ENCODE results near the gene SHROOM3.

Gene SHROOM3

DNA sequence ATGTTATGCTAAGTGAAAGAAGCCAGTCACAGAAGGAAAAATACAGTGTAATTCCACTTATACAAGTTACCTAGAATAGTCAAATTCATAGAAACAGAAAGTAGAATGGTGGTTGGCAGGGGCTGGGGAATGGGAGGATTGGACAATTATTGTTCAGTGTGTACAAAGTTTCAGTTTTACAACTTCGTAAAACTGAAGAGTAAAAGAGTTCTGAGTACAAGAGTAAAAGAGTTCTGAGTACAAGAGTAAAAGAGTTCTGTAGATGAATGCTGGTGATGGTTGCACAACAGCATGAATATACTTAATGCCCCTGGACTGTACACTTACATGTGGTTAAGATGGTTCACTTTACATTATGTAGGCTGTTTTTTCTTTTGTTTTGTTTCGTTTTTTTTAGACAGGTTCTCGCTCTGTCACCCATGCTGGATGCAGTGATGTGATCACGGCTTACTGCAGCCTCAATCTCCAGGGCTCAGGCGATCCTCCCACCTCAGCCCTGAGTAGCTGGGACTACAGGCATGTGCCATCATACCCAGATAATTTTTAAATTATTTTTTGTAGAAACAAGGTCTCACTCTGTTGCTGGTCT lies 232.0 kb downstream of the SHROOM3 start:
- DNase-seq = no peak

DNA sequence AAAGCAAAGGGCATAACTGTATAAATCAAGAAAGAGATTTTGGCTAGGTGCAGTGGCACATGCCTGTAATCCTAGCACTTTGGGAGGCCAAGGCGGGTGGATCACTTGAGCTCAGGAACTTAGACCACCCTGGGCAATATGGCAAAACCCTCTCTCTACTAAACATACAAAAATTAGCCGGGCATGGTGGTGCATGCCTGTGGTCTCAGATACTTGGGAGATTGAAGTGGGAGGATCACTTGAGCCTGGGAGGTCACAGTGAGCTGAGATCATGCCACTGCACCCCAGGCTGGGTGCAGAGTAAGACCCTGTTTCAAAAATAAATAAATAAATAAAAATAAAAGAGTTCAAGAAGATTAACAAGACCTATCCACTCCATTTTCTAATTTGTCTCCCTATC lies 235.6 kb downstream of the SHROOM3 start:
- no peak for DNase-seq

DNA sequence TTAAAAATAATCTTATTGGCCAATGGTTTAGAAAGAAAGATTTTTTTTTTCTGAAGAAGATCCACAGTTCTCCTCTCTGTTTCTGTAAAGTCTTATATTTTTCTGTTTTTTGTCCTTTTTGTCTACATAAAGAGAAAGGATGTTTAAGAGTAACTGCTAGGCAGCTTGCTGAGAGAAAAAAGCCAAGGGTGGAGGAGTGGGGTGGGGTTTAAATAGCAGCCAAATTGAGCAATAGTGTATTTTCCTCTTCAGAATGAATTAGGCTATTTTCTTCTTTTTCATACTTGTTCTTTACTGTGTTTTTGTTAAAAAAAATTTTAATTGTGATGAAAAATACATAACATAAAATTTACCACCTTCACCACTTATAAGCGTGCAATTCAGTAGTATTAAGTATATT lies 238.3 kb downstream of the SHROOM3 start:
- DNase-seq = no peak

DNA sequence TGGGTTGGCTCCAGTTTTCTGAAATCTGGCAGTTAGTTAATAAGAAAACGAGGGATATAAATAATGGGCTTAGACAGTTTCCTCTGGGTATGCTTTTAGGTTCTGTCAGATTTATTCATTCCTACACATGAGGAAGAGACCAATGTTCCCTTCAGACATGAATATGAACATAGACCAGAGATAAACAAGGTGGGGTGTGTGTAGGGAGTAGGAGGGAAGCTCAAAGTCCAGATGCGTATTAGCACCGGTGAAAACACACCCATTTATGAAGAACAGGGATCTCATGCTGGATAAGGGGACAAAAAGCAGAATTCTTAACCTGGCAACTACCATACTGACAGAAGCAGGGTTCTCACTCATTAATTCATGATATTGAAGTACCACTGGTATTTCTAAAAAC lies 240.0 kb downstream of the SHROOM3 start:
- no peak for DNase-seq

DNA sequence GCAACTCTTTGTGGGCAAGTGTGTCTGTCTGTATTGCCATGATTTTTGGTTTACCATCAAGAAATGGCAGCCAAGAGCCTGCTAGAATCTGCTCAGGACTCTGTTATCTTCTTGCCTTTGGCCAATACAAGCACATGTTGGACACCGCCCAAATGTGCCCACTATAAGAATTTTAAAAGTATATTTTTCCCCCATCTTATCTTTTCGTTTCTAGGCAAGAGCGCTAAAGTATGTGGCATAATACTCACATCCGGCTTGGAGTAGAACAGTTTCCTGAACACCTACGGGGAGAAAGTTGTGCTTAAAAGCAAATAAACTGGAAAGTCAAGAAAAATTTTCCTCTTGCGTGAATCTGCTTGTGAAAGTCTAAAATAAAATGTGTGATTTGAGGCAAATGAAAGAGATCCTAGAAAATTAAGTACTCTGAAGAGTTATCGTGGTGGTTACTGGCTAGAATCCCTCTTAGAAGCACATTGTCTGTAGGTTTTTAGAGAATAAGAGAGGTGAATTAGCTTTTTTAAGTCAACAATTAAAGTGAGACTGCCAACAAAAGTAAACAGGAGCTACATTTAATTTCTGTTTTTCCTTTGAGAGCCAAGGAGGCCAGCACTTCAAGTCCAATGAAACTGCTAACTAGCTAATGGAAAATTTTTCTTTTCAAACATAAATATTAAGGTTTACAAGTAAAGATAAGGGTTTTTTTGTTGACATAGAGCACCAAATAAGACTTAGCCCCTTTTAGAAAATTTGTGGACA lies 242.7 kb downstream of the SHROOM3 start:
- DNase-seq = no peak

DNA sequence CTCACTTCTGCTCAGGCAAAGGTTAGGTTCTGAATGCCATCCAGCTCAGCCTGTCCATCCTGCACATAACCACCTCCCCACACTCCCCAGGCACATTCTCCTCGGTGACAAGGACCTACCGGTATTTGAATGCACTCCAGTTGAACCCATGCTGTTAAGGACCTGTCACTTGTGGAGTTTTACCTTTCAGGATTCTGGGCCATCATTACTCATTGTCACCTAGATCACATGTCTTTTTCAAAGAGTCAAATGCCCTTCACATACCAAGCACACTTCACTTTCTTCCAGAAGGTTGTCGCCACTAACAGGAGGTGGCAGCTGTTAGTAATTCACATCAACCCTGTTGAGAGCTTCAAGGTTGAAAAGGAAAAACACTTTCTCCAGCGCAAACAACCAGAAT lies 244.7 kb downstream of the SHROOM3 start:
- DNase-seq = no peak

DNA sequence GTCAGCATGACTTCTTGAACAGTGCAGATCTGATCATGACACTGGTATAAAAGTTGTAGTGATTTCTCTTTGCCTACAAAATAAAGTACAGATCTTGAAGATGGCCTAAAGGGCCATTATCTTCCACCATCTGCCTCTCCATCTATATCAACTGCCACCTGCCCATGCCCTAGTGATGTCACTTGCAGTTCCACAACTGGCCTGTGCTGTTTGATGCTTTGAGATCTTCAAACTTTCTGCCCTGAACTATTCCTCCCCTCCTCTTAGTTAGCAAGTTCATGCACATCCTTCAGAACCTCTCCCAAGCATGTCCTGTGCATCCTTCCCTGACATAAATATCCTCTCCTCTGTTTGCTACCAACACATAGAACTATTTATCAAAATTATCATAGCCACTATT lies 245.9 kb downstream of the SHROOM3 start:
- no peak for DNase-seq

DNA sequence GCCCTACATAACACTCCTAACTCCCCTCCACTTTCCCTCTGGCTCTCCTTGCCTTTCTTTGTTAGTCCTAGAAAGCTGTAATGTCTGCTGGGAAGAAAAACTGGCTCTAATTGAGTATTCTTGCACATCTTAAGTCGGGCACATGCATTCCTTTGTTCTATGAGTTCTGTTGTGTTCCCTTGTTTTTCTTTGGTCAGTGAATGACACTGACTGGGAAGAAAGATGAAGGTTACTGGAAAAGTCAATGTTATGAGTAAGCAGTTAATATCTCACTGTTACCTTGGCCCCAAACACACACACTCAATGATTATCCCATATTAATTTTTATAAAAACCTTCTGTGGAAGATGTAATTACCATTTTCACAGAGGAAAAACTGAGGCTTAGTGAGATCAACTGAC lies 247.0 kb downstream of the SHROOM3 start:
- no peak for DNase-seq

DNA sequence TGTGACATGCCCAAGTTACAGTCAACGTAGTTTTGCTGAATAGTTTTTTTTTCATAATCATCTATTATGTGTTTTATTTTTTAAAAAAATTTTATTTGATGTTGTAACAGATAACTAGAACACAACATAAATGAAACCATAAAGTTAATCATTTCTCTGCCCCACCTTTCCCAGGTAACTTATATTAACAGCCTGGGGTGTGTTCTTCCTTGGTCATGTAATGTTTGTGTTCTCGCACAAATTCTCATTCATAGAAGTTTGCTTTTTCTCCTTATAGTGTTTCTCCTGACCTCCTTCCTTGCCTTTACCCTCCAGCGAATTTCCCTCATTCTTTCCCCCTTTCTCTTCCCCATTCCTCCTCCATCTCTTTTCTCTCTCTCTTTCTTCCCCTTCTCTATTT lies 248.1 kb downstream of the SHROOM3 start:
- no peak for DNase-seq

DNA sequence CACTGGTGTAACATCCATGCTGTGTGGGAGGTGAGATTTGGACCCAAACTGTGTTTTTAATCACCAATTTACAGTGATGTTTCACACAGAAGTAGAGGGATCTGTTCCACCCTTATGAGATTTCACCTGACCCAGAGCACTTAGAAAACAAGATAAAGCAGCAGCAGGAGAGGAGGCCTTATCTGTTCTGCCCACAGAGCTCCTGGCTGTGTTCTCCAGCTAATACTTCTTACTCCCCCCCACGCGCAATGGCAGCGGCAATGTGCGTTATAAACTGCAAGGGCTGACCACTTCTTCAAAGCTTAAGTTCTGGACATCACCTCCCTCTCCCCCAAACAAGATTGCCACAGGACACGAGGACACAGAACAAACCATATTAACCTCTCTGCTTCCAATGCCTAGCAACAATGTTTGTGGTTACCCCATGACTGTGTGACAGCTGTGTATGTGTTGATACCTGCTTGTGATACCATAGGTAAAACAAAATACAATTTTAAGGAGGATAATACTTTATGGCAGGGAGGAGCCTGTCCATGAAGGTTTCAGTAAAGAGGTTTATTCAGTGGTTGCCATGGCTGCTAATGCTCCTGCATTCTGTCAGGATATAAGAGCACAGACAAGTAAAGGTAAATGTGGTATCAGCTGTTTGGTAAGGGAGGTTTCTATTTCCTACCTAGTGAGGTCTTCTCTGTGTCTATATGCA lies 252.9 kb downstream of the SHROOM3 start:
- no peak for DNase-seq

DNA sequence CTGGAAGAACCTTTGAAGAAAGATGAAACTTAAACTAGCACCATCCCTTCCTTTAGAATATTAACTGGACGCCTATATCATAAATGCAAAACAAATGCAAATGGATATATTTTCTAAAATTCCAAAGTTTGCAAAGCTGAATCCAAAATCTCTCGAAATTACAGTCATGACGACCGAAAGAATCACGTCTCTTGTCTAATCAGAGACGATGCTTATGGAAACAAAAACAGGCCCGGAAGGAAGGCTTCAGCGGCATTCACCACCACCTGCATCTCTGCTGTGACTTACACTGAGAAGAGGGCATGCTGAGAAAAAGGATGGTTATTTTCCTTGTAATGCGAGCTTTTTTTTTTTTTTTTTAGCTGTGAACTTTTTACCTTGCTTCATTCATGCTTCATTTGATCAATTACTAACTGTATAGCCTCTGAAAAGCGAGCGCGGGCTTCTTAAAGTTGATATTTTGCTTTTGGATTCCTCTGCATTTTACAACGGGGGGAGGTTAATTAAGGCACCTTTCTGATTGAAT lies 253.7 kb downstream of the SHROOM3 start:
- peak; percentile 27 for DNase-seq

DNA sequence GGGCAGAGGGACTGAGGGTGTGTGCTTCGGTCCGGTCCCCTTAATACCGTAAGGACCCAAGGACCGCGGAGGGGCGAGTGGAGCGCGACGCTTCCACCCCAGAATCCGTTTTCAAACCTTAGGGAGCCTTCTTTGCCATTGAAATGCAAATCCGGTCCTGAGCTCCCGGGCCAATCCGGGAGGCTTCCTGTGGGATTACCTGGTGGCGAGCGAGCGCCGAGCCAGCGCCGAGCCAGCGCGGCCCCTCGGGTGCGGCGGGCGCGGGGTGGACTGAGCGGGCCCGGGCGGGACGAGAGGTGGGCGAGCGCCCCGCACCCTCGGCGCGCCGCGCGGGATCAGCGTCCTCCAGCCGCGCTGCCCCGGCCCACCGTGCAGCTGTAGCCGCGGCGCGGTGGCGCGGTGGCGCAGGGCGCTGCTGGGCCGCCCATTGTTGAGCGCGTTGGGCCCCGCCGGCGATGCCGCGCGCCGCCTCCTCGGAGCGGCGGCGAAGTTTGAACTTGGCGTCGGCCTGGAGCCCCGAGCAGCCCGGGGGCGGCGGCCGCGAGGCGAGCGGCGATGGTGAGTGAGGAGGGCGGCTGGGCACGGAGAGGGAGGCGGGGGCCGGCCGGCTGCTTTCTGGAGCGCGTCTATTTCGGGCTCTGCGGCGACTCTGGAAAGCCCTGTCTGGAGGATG lies 254.3 kb downstream of the SHROOM3 start:
- DNase-seq = peak; percentile 27

DNA sequence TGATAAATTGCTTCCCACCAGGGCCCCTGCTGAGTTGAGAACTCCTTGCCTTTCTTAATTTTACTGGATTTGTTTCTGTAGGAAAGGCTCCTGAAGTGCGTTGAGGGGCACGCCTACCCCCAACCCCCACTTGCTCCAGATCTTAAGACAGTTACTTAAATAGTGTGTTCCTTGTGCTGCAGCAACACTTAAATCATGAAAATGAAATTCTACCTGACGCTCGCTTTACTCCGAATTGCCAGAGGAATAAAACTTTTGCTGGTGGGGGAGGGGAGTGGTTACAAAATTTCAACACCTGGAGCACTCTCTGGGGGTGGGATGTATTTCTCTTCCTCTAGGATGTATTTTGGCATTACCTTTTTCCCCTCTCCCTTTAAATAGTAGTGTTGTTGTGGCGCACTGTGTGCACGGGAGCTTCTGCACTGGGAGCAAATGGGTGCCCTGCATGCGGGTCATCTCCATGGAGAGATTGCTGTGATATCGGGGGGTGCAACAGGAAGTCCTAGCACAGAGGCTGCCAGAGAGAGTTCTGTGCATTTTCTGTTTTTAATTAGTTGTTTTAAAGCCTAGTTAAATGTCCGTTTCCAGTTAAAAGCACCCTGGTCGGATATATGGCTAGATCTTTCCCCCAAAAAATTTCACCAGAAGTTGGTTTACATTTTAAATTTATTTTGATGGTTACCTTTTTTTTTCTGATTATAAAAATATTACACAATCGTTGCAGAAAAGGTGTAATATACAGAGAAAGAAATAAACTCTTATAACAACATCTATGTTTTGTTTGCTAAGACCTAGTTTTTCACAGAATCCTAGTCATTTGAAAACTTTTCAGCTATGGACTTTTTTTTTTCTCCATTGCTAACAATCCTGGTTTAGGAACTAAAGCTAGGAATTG lies 255.2 kb downstream of the SHROOM3 start:
- DNase-seq = no peak

DNA sequence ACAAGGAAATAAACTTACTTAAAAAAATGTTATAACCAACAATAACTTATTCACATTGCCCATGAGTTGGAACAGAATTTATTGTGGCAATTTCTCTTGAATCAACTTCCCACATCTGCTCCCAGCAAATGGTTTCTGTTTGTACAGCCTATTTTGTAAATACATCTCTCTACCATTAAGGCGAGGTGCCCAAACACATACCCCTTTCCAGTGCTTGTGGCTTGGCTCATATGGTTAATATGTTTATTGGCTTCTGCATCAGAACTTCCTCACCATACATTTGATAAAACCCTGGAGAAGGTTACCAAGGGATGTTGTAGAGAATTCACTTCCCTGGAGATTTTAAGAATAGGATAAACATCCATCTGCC lies 255.9 kb downstream of the SHROOM3 start:
- no peak for DNase-seq

DNA sequence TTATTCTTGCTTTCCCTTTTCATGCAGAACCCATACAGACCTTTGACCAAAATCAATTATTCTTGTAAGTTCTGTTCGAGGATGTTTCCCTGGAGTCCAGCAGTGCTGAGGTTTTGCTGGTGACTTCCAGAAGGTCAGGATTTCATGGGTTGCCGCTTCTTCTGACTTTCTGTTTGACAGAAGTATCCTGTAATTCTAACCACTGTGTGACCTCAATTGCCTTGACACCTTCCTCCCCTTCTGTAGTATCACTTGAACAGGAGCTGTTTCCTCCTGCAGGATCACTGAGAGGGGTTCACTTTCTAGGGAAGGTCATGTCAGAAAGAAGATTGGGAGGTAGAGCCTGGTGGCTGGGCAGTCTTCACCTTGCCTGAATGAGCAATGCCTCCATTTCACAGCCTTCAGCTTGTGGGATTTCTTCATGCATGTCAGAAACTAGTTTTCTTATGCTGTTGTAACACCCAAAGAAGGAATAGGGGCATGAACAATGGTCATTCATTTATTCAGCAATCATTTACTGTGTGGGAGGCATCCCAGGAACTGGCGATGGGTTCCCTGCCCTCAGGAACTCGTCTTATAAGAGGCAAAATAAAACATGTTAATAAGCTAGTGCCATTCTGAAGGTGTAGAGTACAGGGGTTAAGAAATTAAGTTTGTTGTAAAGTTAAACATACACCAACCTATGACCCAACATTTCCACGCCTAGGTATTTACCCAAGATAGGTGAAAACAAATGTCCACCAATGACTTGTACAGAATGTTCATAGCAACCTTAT lies 257.0 kb downstream of the SHROOM3 start:
- DNase-seq = no peak

DNA sequence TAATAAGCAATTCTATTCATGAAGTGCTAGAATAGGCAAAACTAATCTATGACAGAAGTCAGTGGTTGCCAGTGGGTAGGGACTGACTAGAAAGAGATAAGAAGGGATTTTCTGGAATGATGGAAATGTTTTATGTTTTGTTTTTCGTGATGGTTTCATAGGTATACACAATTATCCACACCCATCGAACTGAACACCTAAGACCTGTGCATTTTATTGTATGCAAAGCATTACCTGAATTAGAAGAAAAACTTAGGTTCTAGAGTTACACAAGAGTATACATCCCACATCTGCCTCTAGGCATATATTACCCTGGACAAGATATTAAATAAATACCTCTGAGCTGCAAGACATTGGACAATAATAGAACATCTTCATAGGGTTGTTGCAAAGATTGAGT lies 257.7 kb downstream of the SHROOM3 start:
- no peak for DNase-seq

DNA sequence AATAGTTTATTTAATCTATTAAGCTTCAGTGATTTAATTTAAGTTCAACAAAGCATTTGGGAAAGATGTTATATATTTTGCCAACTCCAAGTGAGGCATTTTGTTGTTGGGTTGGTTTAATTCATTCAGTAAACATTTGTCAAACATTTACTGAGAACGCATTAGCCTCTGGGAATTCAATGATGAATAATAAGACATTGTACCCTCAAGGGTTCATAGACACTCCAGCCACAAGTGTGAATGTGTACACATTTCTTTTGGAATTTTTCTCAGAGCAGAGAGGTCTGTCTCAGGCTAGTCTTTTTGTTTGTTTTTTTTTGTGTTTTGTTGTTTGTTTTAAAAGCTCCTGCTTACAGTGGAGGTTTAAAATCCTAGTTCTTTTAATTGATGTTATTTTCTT lies 259.0 kb downstream of the SHROOM3 start:
- no peak for DNase-seq

DNA sequence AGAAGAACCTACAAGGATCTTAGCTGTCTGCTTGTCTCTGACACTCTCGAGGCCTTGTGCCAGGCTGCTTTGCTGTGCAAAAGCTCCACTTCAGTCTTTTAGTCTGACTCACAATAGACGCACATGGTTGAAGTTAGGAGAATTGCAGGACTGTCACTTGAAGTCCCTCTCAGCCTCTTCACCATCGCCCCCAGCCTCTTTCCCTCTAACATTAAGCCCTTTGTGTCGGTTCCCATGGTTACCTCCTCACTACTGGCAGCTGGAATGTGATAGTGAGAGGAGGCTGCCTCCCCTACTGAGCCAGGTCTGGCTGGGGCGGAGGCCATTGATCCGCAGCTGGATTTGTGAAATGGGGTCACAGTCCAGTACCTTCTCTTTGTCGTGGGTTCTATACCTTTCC lies 261.1 kb downstream of the SHROOM3 start:
- no peak for DNase-seq

DNA sequence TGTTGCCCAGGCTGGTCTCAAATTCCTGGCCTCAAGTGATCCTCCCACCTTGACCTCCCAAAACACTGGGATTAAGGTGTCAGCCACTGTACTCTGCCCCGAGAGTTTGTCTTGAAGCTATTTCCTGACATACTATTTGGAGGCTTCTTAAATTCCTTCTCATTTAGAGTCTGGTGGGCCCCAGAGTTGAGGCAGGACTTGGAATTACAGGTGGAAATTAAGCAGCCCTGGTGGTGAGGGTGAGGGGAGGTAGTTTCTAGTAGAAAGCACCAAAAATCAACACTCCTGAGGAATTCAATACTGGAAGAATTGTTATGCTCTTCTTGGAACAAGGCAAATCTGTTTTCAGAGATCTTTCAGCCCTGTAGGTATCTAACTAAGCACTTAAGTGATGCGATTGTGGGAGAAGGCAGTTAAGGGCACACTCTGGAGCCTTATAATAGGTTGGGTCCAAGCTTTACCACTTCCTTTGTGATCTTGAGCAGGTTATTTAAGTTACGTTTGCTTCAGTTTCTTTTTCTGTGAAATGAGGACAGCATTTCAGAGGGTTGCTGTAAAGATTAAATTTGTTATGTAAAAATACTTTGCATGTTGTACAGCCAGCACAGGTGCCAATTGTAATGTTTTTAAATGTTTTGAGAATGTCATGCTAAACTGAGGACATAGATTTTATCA lies 262.2 kb downstream of the SHROOM3 start:
- no peak for DNase-seq

DNA sequence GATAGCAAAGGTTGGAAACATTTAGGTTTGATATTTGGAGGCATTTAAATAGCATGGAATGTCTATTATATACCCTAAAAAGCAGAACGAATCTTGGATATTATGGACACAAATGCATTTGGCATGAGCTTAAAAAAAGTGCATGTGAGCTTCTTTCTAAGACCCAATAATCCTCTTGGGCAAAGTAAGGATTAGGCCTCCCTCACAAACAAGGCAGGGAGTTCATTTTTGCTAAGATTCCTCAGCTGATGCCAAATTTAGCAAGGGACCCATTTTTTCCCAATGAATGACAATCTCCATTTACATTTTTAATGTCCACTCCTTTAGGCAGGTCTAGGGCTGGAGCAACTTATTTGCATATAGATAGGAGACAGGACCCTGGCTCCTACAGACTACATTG lies 263.1 kb downstream of the SHROOM3 start:
- DNase-seq = no peak

DNA sequence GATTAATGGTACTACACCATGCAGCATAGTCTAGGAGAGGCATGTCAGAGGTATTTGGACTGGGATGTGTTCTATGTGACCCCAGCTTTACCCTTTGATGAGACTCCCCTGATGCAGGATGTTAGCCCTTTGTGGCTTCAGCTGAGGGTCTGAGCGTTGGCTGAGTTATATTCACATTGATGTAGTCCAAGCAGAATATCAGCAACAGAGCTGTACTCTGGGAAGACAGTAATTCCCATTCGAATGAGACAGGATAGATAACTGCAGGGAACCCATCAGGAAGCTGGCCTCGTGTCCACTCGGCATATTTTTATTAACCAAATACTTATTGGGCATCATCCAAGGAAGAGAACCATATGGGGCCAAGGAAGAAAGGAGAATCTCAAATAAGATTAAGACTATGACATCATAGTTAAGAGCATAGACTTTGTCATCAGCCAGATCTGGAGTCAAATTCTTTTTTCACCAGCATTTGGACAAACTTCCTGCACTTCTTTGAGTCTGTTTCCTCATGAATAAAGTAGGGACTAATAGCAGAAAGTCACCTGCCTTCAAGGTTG lies 264.8 kb downstream of the SHROOM3 start:
- no peak for DNase-seq
